Uterus (tissue), 4 donors: ENCODE data around the gene DSTN. TPM values are rescaled to one million over a fixed set of nuclear protein-coding genes. Genes with fewer than 3 reads are reported as not detected.

Experiments used
- DNase-seq, 2 donors: peaks; one replicate each; pipeline ENCODE4 v3.0.0-alpha.2; 2019 to 2020
- H3K27ac ChIP-seq, 2 donors: fragments of 200-600 bp; sonication (generic); 1 replicate in 1 of 2; 2 replicates in 1 of 2; pipeline ENCODE4 v1.5.1; 2016 to 2018
- H3K27me3 ChIP-seq, 2 donors: fragments of 200-600 bp; sonication (generic); one replicate each; pipeline ENCODE4 v1.5.1; 2018 to 2019; ENCODE audit warnings: control low read depth in 1 of 2
- H3K36me3 ChIP-seq, 2 donors: fragments of 200-600 bp; sonication (generic); one replicate each; pipeline ENCODE4 v1.5.1; 2019; ENCODE audit warnings: control low read depth in 1 of 2
- H3K4me1 ChIP-seq, 2 donors: fragments of 200-600 bp; sonication (generic); one replicate each; pipeline ENCODE4 v1.5.1; 2018 to 2019; ENCODE audit warnings: control low read depth in 1 of 2
- H3K4me3 ChIP-seq, 2 donors: fragments of 200-600 bp; sonication (generic); 1 replicate in 1 of 2; 2 replicates in 1 of 2; pipeline ENCODE4 v1.5.1; 2018 to 2019; ENCODE audit warnings: mild to moderate bottlenecking in 1 of 2
- H3K9me3 ChIP-seq, 2 donors: fragments of 200-600 bp; sonication (generic); one replicate each; pipeline ENCODE4 v1.5.1; 2019; ENCODE audit warnings: control low read depth in 1 of 2
- POLR2A ChIP-seq, 2 donors: fragments of 450-650 bp; IDR thresholded peaks; one replicate each; pipeline ENCODE4 v1.6.1; 2016; ENCODE audit warnings: antibody characterized with exemption in 2 of 2, mild to moderate bottlenecking in 1 of 2, moderate library complexity in 1 of 2
- intact Hi-C: fragments of 100-400 bp; cut with DNase I; formaldehyde crosslinking; loops from one replicate; pipeline ENCODE4 v1.15.1; 2023; ENCODE audit warnings: low total_unique reads
- total RNA-seq, 4 donors: library from RNA; depleted of rRNA in 3 of 4; stranded (reverse); fragments of >200 nt in 3 of 4; gene quantifications; one replicate each; pipeline versions ENCODE4 v1.1.0 to v1.2.4, GENCODE V29; 2014 to 2023
- TF ChIP-seq, protein P1 (sequence below), 4 experiments: fragments of 200-600 bp in 2 of 4; fragments of 450-650 bp in 2 of 4; sonication (generic) in 2 of 4; IDR thresholded peaks; one replicate each; pipeline ENCODE4 v1.5.1; 2016 to 2019; ENCODE audit warnings: antibody characterized with exemption in 4 of 4, mild to moderate bottlenecking in 2 of 4, moderate library complexity in 1 of 4
- donor health status: DM: yes; HTN: yes; CAD: no.

Gene DSTN
- total RNA-seq, 4 donors from 2014 or later: 294 to 674 (median 623) TPM

DNA sequence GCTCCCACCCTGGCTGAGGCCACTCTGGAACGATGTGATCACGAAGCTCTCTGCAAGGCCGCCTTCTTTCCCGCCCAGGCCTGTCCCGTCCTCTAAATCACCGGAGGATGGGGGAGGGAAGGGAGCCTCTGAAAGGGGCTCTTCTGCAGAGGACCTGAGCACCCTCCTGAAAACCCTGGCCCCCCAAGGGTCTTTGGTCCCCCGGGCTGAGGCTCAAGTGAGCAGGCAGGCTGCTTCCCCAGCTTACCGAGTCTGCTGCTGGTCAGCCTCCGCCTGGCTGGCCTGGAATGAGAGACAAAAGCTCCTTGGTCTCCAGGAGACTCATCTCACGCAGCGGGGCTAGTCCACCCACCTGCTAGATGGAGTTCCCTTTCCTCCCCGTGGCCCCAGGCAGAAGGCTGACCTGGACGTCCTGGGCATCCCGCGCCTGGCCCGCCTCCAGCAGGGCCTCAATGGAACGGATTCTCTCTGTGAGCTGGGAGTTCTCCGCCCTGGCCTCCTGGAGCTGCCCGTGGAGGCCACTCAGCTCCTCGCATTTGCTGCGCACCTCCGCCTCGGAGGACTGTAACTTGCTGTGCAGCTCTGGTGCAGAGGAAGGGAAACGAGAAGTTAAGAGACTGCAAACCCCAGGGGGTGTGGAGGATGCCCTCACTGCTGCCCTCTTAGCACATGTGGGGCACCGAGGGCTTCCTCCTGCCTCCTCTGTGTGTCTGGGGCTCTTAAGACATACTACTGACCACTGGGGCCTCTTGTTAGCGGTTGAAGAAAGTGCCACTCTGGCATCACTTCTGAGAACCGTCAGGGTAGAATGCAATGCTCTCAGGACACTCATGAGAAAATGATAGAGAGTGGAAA is 57.5 kb downstream of the DSTN start:
- no peaks in the 10 kb centered on the region for H3K36me3 ChIP-seq
- peak in 1 of 2 donors; percentile 15 for DNase-seq
- intact Hi-C loops: no loop called here

DNA sequence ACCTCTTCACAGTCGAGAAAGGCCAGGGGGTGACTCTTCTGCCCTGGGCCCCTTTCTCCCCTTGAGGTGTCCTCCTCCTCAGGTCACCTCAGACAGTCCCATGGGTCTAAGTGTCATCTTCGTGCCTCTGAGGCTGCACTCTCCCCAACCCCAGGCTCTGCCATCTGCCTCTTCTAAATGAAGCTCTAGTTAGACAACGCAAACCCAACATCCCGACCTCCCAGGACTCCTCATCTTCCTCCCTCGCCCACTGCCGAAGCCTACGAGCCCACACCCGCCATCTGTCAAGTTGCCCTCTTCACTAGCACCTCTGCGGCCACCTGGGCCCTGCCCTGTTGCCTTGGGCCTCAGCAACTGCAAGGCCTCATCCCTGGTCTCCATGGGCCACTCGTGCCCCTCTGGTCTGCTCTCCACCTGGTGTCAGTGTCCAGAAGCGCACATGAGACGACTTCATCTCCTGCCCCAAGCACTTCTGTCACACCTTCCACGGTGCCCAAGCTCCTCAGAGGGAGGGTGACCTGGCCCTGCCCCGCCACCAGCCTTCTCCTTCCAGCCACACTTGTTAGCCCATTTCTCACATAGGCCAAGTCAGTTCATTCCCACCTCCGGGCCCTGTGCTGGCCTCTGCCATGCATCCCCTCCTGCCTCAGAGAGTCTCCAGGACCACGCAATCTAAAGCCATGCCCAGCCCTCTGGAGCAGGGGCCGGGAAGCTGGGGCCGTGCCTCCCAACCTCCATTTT is 58.4 kb downstream of the DSTN start:
- no peak overlapping the region for H3K27ac ChIP-seq
- H3K9me3 ChIP-seq: no peaks in the 10 kb centered on the region
- no peaks in the 10 kb centered on the region for H3K27me3 ChIP-seq
- DNase-seq: no peak
- no peak overlapping the region for H3K4me3 ChIP-seq
- no peak for TF ChIP-seq POLR2A (IDR thresholded peaks at IDR 0.05)
- TF ChIP-seq, protein P1, sequence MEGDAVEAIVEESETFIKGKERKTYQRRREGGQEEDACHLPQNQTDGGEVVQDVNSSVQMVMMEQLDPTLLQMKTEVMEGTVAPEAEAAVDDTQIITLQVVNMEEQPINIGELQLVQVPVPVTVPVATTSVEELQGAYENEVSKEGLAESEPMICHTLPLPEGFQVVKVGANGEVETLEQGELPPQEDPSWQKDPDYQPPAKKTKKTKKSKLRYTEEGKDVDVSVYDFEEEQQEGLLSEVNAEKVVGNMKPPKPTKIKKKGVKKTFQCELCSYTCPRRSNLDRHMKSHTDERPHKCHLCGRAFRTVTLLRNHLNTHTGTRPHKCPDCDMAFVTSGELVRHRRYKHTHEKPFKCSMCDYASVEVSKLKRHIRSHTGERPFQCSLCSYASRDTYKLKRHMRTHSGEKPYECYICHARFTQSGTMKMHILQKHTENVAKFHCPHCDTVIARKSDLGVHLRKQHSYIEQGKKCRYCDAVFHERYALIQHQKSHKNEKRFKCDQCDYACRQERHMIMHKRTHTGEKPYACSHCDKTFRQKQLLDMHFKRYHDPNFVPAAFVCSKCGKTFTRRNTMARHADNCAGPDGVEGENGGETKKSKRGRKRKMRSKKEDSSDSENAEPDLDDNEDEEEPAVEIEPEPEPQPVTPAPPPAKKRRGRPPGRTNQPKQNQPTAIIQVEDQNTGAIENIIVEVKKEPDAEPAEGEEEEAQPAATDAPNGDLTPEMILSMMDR (IDR thresholded peaks at IDR 0.05): no peak
- H3K36me3 ChIP-seq: no peaks in the 10 kb centered on the region
- intact Hi-C loops: no loop called here
- no peaks in the 10 kb centered on the region for H3K4me1 ChIP-seq

More for the DNA sequence above, 57.5 kb downstream of the DSTN start:
- H3K4me1 ChIP-seq: no peaks in the 10 kb centered on the region
- no peak overlapping the region for H3K4me3 ChIP-seq
- TF ChIP-seq, protein P1 (IDR thresholded peaks at IDR 0.05): no peak
- TF ChIP-seq POLR2A (IDR thresholded peaks at IDR 0.05): no peak
- H3K27ac ChIP-seq: peak overlapping the region in 1 of 2 donors; percentile 32
- H3K27me3 ChIP-seq: no peaks in the 10 kb centered on the region
- no peaks in the 10 kb centered on the region for H3K9me3 ChIP-seq

DNA sequence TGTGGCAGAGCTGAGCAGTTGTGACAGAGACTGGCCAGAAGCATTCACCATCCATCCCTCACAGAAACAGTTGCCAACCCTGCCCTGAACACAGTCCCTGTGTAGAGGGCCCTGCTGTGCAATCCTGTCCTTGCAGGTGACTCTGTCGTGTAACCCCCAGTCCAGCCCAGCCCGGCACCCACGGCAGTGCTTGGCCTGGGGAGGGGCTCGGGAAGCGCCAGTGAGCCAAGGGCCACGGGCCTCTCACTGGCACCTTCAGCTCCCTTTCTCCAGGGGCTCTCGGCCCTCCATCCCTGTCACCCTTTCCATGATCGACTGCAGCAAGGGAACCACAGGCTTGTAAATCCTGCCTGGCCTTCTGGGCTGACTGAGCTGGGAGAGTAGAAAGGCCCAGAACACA is 59.1 kb downstream of the DSTN start:
- H3K36me3 ChIP-seq: no peaks in the 10 kb centered on the region
- DNase-seq: no peak
- TF ChIP-seq, protein P1 (IDR thresholded peaks at IDR 0.05): no peak
- TF ChIP-seq POLR2A (IDR thresholded peaks at IDR 0.05): no peak

DNA sequence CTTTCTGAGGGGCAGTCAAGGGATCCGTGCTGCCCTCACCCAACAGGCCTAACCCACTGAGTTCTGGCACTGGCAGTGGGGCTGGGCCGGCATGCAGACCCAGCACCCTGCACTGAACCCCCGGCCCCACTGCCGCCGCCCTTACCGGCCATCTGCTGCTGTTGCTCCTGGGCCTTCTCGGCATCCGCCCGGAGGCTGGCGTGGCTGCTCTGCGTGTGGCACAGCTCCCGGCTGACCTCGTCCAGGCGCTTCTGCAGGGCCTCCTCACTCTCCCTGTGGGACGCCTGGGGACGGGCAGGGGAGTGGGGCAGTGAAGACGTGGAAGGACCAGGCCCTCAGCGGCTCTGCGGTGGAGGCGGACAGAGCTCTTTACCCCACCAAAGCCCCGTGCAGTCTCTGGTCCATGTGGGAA is 59.8 kb downstream of the DSTN start:
- DNase-seq: no peak
- intact Hi-C loops: no loop called here
- Histone ChIP-seq H3K9me3 (no peaks in the 10 kb centered on the region), H3K4me3 (no peak overlapping the region), H3K36me3 (no peaks in the 10 kb centered on the region), H3K27me3 (no peaks in the 10 kb centered on the region), H3K4me1 (peaks cover 0 to 2% of the 10 kb centered on the region in 2 donors), H3K27ac (no peak overlapping the region)
- TF ChIP-seq, protein P1 (IDR thresholded peaks at IDR 0.05): no peak
- no peak for TF ChIP-seq POLR2A (IDR thresholded peaks at IDR 0.05)

More for the DNA sequence above, 59.1 kb downstream of the DSTN start:
- Histone ChIP-seq H3K4me3 (no peak overlapping the region), H3K9me3 (no peaks in the 10 kb centered on the region), H3K4me1 (no peaks in the 10 kb centered on the region), H3K27ac (no peak overlapping the region), H3K27me3 (no peaks in the 10 kb centered on the region)
- intact Hi-C loops: no loop called here
